Cortex of kidney (tissue), 1 donor: ENCODE results near the gene FGF14.
"Not testable (repeated sequence)": the region's sequence is repeated elsewhere in the genome, so short reads cannot be mapped to it uniquely, and the experiment has no call there.

Experiments used
- DNase-seq: peaks from one replicate; lab custom pipeline; 2025; lab: John Stamatoyannopoulos, UW

Gene FGF14

DNA sequence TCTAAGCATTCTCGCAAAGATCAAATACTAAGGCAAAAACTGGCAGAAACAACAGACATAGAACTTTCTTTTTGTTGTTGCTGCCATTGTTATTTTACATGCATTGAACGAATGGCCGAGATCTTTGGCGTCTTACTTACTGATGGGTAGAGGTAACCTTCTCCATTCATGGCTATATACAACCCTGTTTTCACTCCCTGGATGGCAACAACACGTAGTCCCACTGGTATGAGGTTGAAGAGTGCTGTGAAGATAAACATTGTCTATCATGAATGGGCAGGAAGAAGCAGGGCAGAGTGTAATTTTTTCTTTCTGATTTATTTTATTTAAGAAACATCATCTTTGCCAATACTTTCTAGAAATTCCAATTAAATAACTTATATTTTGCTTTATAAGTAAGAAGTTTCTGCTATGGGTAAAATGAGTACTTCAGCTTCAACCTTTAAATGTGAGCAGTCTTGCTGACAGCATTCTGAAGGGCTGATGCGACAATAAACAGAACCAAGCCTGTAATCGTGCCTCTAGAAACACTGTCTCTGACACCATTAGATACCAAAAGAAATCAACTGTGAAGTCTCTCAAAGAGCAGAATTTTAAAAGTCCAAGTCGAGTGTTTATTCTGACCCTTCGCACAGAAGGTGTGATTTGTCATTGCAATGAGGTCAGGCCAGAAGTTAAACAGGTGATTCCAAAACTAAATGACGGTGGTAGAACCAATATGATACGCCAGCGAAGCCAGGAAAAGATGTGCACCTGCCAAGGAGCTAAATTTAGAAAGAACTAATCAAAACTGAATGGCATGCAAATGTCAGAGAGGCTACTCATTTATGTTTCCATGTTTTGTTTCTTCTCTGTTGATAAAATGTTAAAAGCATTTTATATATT is 533.0 kb downstream of the FGF14 start:
- DNase-seq = no peak

DNA sequence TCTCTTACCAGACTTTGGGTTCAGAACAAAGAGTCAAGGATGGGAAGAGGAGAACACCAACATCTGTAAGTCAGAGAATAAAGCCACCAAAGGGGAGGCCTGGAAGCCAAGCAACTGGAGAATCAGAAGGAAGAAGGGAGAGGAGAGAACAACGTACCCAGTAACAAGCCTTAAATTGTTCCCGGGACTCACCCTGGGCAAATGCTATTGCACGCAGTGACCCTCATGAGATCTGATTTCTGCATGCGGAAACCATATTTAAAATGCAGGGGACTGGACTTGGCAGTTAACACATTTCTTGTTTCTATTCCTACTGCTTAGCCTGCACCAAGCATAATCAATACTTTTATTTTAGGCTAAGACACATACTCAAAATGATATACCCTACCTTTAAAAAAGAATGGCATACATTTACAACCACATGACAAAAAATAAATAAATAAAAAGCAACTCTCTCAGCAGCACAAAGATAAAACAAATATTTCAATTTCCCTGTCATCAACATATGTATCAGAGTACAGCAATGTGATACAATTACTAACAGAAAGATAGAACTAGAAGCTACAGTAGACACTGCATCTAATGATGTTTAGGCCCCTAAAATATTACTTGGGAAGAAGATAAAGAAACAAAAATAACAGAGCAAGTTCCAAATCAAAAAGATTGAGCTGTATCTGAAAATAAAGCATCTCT is 534.8 kb downstream of the FGF14 start:
- no peak for DNase-seq

DNA sequence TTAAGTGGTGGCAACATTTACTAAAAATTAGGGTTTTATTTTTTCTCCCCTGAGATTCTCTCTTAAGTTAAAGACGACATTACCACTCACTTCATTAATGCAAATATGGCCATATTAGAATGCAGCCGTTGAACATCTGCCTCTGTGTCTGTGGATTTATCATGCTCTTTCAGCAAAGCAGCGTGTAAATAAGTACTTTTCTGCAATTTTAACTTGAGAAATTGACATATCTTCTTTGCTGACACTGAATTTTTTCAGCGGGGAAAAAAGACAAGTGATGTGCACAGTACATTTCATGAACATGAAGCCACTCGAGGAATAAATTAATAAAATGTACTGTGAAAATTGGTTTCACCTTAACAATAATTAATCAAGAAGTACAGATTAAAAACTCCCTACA is 543.0 kb downstream of the FGF14 start:
- DNase-seq = no peak

DNA sequence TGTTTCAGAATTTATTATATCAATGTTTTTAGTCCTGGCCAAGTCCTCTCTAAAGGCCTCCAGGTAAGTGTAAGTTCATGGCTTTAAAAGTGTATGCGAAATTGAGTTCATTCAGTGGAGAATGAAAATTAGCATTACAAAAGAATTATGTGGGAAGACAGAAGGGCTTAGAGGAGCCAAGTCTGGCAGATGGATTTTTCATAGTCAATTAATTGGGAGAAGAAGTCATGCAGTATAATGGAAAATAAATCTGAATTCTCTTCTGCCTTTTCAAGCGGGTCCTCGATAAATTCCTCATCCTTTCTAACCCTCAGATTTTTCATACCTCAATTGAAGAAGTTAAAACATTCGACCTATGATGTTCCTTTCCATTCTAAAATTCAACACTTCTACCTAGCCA is 555.1 kb downstream of the FGF14 start:
- no peak for DNase-seq

DNA sequence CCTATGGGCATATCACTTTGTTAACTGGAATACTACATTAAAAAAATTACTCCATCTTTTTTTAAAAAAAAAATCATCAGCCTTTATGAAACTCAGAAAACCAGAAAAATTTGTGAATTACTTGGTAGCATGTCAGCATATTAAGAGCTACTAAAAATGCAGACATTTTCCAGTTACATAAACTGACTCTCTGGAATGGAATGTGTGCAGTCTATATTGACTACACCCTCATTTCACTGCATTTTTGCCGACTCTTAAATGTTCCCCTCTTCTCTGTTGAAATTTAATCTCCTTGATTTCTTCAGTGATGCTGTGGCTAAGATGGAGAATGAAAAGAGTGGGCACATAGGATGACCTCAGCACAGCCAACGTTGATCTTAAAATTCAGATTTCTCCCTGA is 555.6 kb downstream of the FGF14 start:
- DNase-seq = no peak

DNA sequence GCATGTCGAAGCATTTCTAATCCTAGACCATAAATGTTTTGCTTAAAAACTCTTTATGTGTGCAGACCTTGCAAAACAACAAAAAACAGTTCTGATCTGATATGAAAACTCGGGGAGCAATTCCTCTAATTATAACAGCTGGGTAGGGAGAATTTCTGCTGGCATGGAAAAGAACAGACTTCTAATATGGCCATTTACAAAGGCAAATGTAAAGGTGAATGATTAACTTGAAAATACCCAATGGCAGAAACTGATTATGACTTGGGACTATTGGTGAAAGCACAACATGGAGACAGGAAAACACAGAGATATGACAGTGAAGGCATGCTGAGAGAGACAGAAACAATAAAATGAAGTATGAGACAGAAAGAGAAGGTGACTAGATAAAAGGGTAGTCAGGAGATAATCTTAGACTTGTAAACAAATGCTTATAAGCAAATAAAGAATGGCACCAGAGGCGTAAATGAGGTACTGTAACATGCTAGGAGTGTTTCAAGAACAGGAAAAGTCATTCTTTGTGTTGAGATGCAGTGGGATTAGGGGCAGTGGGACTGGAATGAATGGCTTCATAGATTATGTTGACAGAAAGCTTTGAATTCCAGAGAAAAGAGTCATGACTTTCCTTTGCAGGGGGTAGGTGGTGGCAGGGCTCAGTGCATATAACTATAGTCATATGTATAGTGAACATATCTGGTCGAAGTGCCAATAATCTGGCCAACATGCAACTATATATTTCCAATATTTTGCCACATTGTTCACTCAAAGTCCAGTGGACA is 556.4 kb downstream of the FGF14 start:
- DNase-seq = no peak

DNA sequence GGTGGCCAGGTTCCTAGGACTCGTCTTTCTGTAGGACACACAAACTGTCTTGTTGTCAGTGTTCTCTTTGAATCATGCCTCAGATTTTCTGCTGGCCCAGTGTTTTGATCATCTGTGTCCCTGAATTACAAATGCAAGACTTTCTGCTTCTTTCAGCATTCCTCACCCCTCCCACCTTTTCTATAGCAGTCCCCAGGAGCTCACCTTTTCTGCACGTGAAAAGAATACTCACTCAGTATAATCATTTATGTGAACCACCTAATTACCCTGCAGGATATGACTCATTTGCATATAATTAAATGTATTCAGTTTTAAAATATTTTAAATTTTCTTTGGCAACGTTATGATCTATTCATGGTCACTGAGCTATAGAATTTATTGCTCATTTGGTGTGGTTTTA is 560.1 kb downstream of the FGF14 start:
- no peak for DNase-seq

DNA sequence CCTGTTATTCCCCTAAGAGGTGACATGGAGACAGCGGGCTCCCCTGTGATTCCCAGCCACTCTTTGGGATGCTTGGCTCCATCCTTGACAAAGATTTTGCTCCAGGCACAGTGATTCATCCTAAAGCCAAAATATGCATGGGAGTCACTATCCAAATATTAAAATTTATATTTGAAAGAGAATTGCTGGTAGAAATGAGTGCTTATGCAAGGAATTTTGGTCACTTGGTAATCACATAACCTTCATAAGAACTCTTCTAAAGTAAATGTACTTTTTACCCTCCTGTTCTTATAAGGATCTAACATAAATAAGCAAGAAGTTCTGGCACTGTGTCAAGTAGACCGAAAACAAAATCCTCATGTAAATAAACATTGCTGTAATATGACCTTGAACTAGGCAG is 563.5 kb downstream of the FGF14 start:
- no peak for DNase-seq

DNA sequence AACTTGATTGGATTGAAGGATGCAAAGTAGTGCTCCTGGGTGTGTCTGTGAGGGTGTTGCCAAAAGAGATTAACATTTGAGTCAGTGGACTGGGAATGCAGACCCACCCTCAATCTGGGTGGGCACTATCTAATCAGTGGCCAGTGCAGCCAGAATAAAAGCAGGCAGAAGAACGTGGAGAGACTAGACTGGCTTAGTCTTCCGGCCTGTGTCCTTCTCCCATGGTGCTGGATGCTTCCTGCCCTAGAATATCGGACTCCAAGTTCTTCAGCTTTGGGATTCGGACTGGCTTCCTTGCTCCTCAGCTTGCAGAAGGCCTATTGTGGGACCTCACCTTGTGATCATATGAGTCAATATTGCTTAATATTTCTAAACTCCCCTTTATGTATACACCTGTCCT is 564.1 kb downstream of the FGF14 start:
- DNase-seq = not testable (repeated sequence)

DNA sequence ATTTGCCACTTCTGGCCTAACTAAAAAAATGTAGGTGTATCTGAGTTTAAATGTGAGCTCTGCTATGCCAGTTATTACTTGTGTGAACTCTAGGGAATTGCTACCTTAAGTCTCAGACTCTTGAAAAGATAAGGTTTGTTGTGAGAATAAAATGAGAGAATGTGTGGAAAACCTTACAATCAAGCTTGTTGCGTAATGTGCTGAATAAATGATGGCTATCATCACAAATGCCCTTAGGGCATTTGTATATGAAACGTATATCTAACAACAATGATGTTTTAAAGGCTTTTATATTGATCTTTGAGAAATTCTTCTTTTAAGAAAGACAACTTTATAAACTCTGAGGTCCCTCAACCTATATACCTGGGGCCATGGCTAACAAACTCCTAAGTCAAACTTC is 564.6 kb downstream of the FGF14 start:
- DNase-seq = no peak

DNA sequence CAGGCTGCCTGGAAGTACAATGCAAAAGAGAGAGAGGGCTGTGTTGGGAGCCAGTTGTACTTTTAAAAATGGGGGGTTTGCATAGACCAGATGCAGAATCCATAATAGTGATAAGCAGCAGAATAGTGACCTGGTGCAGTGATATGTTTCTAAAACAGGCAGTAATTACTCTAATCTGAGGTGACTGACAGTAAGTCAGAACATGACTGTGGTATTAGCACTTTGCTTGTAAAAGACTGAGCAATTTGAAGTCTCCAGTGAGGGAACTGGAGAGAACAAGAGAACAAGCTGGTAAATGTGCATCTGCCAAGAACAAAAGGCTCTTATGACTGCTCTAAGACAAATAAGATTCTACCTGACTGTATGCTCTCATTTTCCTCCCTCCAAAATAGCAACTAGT is 565.9 kb downstream of the FGF14 start:
- no peak for DNase-seq

DNA sequence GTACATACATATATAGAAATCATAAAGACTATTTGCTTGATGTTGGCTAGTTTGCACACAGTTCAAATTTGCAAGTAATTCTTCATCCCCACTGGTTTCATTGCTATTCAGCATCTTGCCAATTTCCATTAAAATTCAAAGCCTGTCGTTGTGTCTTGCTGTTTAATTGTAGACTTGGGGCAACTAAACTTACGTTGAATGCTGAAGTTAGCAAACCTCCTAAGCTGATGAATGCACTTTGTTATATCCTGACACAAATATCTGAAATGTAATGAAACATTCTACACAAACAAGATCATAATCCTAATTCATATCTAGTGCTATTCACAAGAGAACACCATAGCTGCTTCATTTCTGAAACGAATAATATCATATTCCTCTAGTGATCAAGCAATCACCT is 568.2 kb downstream of the FGF14 start:
- DNase-seq = no peak

DNA sequence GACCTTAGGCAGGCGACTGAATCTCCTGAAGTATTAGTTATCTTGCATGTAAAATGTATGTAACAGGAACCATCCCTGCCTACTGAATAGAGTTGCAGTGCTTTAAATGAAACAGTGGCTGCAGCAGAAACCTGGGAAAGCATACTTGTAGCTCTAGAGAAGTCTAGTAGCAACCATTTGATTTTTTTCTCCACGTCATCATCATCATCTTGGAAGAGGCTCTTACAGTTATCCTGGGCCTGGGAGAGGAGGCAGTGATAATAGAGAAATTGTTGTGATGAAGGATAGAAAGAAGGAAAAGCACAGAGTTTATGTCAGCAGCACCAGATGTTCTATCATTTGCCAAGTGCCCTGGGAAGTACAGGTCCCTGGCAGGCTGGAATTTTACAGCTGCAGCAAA is 571.8 kb downstream of the FGF14 start:
- DNase-seq = no peak

DNA sequence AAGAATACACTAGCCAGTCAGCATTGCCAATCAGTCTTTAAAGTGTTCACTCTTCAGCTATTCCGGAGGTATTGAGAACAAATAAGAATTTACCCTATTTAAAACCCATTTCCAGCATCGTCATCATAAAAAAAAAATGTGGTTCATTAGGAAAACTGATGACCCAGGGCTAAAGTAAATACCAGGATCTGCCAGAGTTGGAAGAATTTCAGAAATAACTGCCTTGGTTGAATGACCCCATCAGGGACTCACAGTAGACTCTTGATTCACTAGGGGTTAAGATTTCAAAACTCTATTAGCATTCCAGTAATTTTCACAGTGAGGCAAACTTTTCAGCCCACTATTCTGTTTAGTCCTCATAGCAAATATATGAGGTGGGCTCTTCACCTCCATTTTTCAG is 572.4 kb downstream of the FGF14 start:
- DNase-seq = no peak

DNA sequence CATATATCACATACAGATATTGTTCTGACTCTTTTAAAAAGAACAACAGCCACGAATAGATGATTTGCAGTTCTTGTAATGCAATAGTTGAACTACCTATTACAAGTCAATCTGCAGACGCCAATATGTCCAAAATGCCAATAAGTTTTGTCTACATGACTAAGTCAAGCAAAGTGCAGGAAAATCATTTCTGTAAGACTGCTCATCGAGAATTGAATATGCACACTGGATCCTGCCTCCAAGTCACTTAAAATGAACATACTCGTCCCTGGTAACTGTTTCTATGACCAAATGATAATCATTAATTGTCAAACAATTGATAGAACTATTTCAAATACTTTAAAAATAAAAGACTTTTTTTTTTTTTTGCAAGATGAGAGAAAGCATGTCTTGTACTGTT is 573.7 kb downstream of the FGF14 start:
- DNase-seq = no peak

DNA sequence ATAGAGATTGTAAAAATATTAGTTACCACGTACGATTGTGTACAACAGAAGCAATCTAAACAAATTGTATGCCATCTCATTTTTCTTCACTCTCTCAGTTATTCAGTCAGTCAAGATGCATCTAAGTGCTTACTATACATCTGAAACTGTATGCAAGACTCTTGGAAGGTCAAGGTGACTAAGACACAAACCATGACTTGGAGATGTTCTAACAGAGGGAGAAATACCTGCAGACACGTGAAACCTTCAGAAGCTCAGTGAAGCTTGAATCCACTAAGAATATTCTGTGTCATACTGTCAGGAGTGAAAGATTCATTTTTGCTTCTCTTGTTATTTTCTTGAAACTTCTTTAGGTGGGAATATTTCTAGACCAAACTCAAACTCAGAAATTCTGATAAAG is 584.0 kb downstream of the FGF14 start:
- DNase-seq = no peak

DNA sequence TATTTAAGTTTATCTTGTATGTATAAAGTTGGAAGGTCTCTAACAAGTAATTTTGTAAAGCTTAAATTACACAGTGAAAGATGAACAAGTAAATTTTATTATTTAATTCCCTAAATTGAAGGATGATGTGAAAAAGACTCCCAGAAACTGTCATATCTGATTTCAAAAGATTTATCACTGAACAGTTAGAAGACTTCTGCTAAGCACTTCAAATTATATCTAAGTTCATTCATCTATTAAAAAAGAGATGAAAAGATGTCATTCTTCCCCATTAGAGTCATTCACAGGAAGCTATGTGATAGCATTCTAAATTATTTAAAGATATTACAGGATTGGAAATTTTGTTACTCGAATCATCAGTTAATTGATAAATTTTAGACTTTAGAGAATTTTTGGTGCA is 590.0 kb downstream of the FGF14 start:
- no peak for DNase-seq

DNA sequence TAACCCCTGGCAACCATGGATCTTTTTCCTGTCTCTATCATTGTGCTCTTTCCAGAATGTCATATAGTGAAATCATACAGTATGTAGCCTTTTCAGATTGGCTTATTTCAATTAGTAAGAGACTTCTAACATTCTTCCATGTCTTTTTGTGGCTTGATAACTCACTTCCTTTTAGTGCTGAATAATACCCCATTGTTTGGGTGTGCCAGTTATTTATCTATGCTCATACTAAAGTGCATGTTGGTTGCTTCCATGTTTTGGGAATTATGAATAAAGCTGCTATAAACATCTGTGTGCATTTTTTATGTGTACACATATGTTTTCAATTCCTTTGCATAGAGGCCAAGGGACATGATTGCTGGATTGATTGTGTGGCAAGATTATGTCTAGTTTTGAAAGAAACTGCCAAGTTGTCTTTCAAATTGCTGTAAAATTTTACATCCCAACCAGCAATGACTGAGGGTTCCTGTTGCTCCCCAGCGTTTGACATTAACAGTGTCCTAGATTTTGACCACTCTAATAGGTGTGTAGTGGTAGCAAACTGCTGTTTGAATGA is 590.5 kb downstream of the FGF14 start:
- no peak for DNase-seq

DNA sequence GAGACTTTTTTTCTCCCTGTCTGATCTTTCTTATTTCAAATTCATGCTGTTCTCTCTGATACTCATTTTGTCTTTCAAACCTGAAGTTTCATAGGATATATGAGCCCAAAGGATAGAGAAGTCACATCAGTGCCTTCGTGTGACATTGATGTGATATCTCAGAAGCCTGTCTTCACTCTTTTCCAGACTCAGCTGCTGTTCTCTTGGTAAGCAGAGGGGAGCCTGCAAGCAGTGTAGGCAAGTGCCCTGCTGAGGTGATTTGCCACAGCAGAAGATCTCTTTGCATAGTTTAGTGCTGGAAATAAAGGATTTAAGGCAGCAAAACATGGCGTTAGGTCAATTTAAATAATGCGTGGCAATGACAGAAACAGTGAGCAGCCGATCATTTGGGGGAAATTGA is 602.7 kb downstream of the FGF14 start:
- no peak for DNase-seq

DNA sequence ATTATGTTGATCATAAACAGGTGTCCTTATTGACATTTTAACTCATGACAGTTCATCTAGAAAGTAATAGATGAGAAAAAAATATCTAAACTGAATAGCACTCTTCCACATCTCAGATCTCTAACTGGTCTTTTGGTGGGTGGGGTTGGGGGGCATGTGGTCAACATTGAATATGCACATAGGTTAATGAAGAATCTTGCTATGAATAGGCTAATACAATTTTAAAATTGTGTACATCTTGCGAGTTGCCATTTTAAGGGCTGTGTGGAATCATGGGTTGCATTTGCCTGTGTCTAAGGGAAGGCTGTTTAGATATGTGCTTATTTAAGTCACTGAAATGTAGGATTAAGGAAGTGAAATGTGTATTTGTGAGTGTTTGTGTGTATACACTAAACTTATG is 603.4 kb downstream of the FGF14 start:
- no peak for DNase-seq

DNA sequence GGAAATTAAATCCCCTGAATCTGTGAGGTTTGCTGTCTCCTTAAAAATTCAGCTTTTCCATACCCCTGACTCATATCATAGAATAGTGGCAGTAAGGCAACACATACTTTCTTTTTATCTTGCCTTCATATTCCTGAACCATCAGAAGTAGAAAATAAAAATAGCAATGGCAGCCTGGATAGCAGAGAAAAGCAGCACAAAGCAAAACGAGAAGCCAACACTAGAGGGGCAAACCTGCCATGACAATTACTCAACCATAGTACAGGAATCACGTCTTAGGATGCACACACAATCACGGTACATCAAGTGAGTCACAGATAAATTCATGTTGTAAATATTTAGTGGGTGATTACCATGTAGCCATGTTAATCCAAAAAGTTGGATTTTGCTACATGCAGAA is 606.4 kb downstream of the FGF14 start:
- no peak for DNase-seq

DNA sequence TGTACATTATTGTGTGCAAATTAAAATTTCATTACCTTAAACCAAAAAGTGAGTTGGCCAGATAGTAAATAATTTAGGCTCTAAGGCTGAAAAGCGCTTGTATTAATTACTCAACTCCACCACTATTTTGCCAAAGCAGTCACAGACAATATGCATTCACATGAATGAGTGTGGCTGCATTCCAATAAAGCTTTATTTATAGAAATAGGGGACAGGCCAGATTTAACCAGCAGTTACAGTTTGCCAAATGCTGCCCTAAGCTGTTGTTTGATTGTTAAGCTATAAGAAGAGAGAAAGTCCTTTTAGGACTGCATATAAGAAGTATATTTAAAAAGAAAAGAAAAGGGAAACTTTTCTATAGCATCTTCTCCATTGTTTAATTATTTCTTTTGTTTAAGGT is 606.8 kb downstream of the FGF14 start:
- DNase-seq = no peak

DNA sequence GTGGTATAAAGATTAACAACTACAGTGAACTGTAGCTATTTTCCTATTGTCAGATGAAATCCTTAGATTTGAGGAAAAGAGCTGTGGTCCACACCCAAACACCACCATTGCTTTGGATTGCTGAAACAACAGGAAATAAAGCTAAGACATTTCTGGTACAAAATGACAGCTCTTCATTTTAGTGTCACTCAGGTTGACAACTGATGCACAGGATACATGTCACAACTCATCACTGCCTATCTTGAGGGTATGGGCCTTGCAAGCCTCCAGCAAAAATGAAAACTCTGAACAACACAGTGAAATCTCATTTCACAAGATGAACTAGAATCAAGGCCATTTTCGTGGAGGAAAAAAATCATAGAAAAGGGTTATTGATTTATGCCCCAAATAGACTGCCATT is 609.7 kb downstream of the FGF14 start:
- DNase-seq = no peak
